Ishikawa (cell line): Measurements from ENCODE around the gene AFMID.

Experiments
- CEBPB ChIP-seq: IDR thresholded peaks from 2 replicates; pipeline ENCODE4 v1.6.1; 2012
- CREB1 ChIP-seq: IDR thresholded peaks from 2 replicates; pipeline ENCODE4 v1.6.1; 2012; ENCODE audit warnings: low read depth
- EGR1 ChIP-seq: IDR thresholded peaks from 2 replicates; pipeline ENCODE4 v1.6.1; 2012
- EP300 ChIP-seq: IDR thresholded peaks from 2 replicates; pipeline ENCODE4 v1.6.1; 2012; ENCODE audit warnings: borderline replicate concordance
- FOXM1 ChIP-seq: IDR thresholded peaks from 2 replicates; pipeline ENCODE4 v1.6.1; 2012; ENCODE audit warnings: low read depth, borderline replicate concordance
- MAX ChIP-seq: IDR thresholded peaks from 2 replicates; pipeline ENCODE4 v1.6.1; 2012
- NFIC ChIP-seq: IDR thresholded peaks from 2 replicates; pipeline ENCODE4 v1.6.1; 2012
- RAD21 ChIP-seq: IDR thresholded peaks from 2 replicates; pipeline ENCODE4 v1.6.1; 2012; ENCODE audit warnings: low read depth
- REST ChIP-seq: IDR thresholded peaks from 2 replicates; pipeline ENCODE4 v1.6.1; 2012; ENCODE audit warnings: low read depth, mild to moderate bottlenecking
- TAF1 ChIP-seq: IDR thresholded peaks from 2 replicates; pipeline ENCODE4 v1.6.1; 2012; ENCODE audit warnings: low read depth, mild to moderate bottlenecking
- TCF12 ChIP-seq: IDR thresholded peaks from 2 replicates; pipeline ENCODE4 v1.6.1; 2012; ENCODE audit warnings: low read depth
- TEAD4 ChIP-seq: IDR thresholded peaks from 2 replicates; pipeline ENCODE4 v1.6.1; 2012
- USF1 ChIP-seq: IDR thresholded peaks from 2 replicates; pipeline ENCODE4 v1.6.1; 2012
- YY1 ChIP-seq: IDR thresholded peaks from 2 replicates; pipeline ENCODE4 v1.6.1; 2012; ENCODE audit warnings: low read depth
- ZBTB7A ChIP-seq: IDR thresholded peaks from 2 replicates; pipeline ENCODE4 v1.6.1; 2012; ENCODE audit warnings: low read depth

Gene AFMID

GRCh38 chr17:78146471-78146869 lies 40.7 kb upstream of the AFMID start:
- no peak for TF ChIP-seq USF1
- no peak for TF ChIP-seq ZBTB7A
- no peak for TF ChIP-seq FOXM1
- no peak for TF ChIP-seq NFIC
- no peak for TF ChIP-seq REST
- TF ChIP-seq MAX: no peak
- no peak for TF ChIP-seq YY1
- no peak for TF ChIP-seq TAF1
- no peak for TF ChIP-seq TCF12
- TF ChIP-seq RAD21: no peak
- no peak for TF ChIP-seq EGR1
- no peak for TF ChIP-seq CREB1
- no peak for TF ChIP-seq EP300
- no peak for TF ChIP-seq CEBPB
- no peak for TF ChIP-seq TEAD4

GRCh38 chr17:78146881-78147280 lies 40.3 kb upstream of the AFMID start:
- TF ChIP-seq TAF1 (no peak), RAD21 (no peak), YY1 (no peak), CREB1 (no peak), CEBPB (no peak), EP300 (no peak), TCF12 (no peak), REST (no peak), ZBTB7A (no peak), NFIC (no peak)

- no peak for TF ChIP-seq CREB1
- no peak for TF ChIP-seq EP300
Measured at GRCh38 chr17:78147315-78147998, 39.7 kb upstream of the AFMID start.

- TF ChIP-seq NFIC (no peak), CREB1 (no peak), EGR1 (no peak), TAF1 (no peak), TCF12 (no peak), USF1 (no peak)
Measured at GRCh38 chr17:78148286-78149016, 38.7 kb upstream of the AFMID start.

GRCh38 chr17:78151514-78152008 lies 35.6 kb upstream of the AFMID start:
- TF ChIP-seq USF1: no peak
- no peak for TF ChIP-seq CEBPB
